ENCODE data around the gene KDM1B.
"Not testable (repeated sequence)": the region's sequence is repeated elsewhere in the genome, so short reads cannot be mapped to it uniquely, and the experiment has no call there.

KDM1B gene

GRCh38 chr6:18186540-18187250 is 31.5 kb downstream of the KDM1B start:
- DNase-seq (ENCODE audit: low read depth): no peak

- DNase-seq (ENCODE audit: low read depth): no peak
These were observed 32.5 kb downstream of the KDM1B start for GRCh38 chr6:18187701-18188100.

- no peak for DNase-seq (ENCODE audit: low read depth)
These were observed 34.0 kb downstream of the KDM1B start for GRCh38 chr6:18189196-18189595.

GRCh38 chr6:18192026-18192425 is 36.8 kb downstream of the KDM1B start:
- no peak for DNase-seq (ENCODE audit: low read depth)

GRCh38 chr6:18203786-18204185 is 48.6 kb downstream of the KDM1B start:
- DNase-seq (ENCODE audit: low read depth): no peak

GRCh38 chr6:18204691-18205090 is 49.5 kb downstream of the KDM1B start:
- DNase-seq (ENCODE audit: low read depth): no peak

- DNase-seq (ENCODE audit: low read depth): no peak
These were observed 51.4 kb downstream of the KDM1B start for GRCh38 chr6:18206591-18206990.

- no peak for DNase-seq (ENCODE audit: low read depth)
These were observed 52.2 kb downstream of the KDM1B start for GRCh38 chr6:18207438-18207837.

- no peak for DNase-seq (ENCODE audit: low read depth)
These were observed 52.7 kb downstream of the KDM1B start for GRCh38 chr6:18207949-18208348.

GRCh38 chr6:18208778-18209177 is 53.6 kb downstream of the KDM1B start:
- not testable (repeated sequence) for DNase-seq (ENCODE audit: low read depth)

GRCh38 chr6:18209539-18210197 is 54.4 kb downstream of the KDM1B start:
- DNase-seq (ENCODE audit: low read depth): no peak

- DNase-seq (ENCODE audit: low read depth): no peak
These were observed 55.5 kb downstream of the KDM1B start for GRCh38 chr6:18210707-18211106.

GRCh38 chr6:18211338-18211737 is 56.1 kb downstream of the KDM1B start:
- DNase-seq (ENCODE audit: low read depth): no peak

- DNase-seq (ENCODE audit: low read depth): no peak
These were observed 57.0 kb downstream of the KDM1B start for GRCh38 chr6:18212231-18212630.

GRCh38 chr6:18213439-18213838 is 58.2 kb downstream of the KDM1B start:
- DNase-seq (ENCODE audit: low read depth): no peak

- DNase-seq (ENCODE audit: low read depth): no peak
These were observed 58.8 kb downstream of the KDM1B start for GRCh38 chr6:18214003-18214402.

GRCh38 chr6:18215436-18215835 is 60.2 kb downstream of the KDM1B start:
- DNase-seq (ENCODE audit: low read depth): no peak

- DNase-seq (ENCODE audit: low read depth): peak; percentile 88
These were observed 61.2 kb downstream of the KDM1B start for GRCh38 chr6:18216411-18216810.

GRCh38 chr6:18218233-18218632 is 63.0 kb downstream of the KDM1B start:
- no peak for DNase-seq (ENCODE audit: low read depth)

- no peak for DNase-seq (ENCODE audit: low read depth)
These were observed 64.4 kb downstream of the KDM1B start for GRCh38 chr6:18219591-18219990.

- no peak for DNase-seq (ENCODE audit: low read depth)
These were observed 66.0 kb downstream of the KDM1B start for GRCh38 chr6:18221288-18221615.

GRCh38 chr6:18226451-18227105 is 71.4 kb downstream of the KDM1B start:
- DNase-seq (ENCODE audit: low read depth): not testable (repeated sequence)

- not testable (repeated sequence) for DNase-seq (ENCODE audit: low read depth)
These were observed 71.9 kb downstream of the KDM1B start for GRCh38 chr6:18227166-18227565.
